A673 (cell line): Measurements from ENCODE around the gene CBX4. TPM values are rescaled to one million over a fixed set of nuclear protein-coding genes. Genes with fewer than 3 reads are reported as not detected.
A peak's percentile ranks its signal among the peaks of the same experiment; 100 is the strongest.

Experiments used
- BruUV-seq: library from RNA; stranded (reverse); fragments of 400-500 nt; replicated peaks from 2 replicates; lab custom pipeline; 2021; lab: Mats Ljungman, UMichigan
- CTCF ChIA-PET: fragments of 300-600 bp; sonication (Branson Sonifier 250); formaldehyde crosslinking; loops from one replicate; lab custom pipeline; 2022; ENCODE audit warnings: antibody characterized with exemption; lab: Charles Lee
- POLR2A ChIA-PET: fragments of 300-600 bp; sonication (Branson Sonifier 250); formaldehyde crosslinking; loops from one replicate; lab custom pipeline; 2022; ENCODE audit warnings: antibody characterized with exemption; ENCODE audit not compliant: low non-redundant PET; lab: Charles Lee
- DNase-seq: peaks from one replicate; pipeline ENCODE4 v3.0.0-alpha.2; 2015; ENCODE audit warnings: low spot score
- H3K27ac ChIP-seq: fragments of 200-600 bp; sonication (generic); 2 replicates; pipeline ENCODE4 v1.5.1; 2016; ENCODE audit warnings: mixed run types, low read depth, mild to moderate bottlenecking, mixed read lengths, antibody characterized with exemption, low read length; ENCODE audit not compliant: poor library complexity, severe bottlenecking
- H3K27me3 ChIP-seq: fragments of 200-600 bp; sonication (generic); replicated peaks from 2 replicates; pipeline ENCODE4 v1.6.1; 2017; ENCODE audit warnings: mixed run types, low read depth, mild to moderate bottlenecking, mixed read lengths, antibody characterized with exemption, low read length; ENCODE audit not compliant: insufficient read depth, poor library complexity
- H3K36me3 ChIP-seq: fragments of 200-600 bp; sonication (generic); 2 replicates; pipeline ENCODE4 v1.6.1; 2016; ENCODE audit warnings: mixed run types, mild to moderate bottlenecking, mixed read lengths, antibody characterized with exemption, low read length; ENCODE audit not compliant: insufficient read depth, poor library complexity, severe bottlenecking
- H3K4me1 ChIP-seq: fragments of 200-600 bp; sonication (generic); 2 replicates; pipeline ENCODE4 v1.6.1; 2017; ENCODE audit warnings: mixed run types, mild to moderate bottlenecking, mixed read lengths, antibody characterized with exemption, low read length; ENCODE audit not compliant: insufficient read depth, poor library complexity, severe bottlenecking
- H3K4me3 ChIP-seq: fragments of 200-600 bp; sonication (generic); 2 replicates; pipeline ENCODE4 v1.5.1; 2016; ENCODE audit warnings: low read depth, mixed run types, mild to moderate bottlenecking, mixed read lengths, low read length; ENCODE audit not compliant: poor library complexity, severe bottlenecking
- H3K9me3 ChIP-seq: fragments of 200-600 bp; sonication (generic); 2 replicates; pipeline ENCODE4 v1.6.1; 2016; ENCODE audit warnings: mixed run types, low read depth, mild to moderate bottlenecking, mixed read lengths, antibody characterized with exemption, low read length; ENCODE audit not compliant: poor library complexity, severe bottlenecking
- EZH2 ChIP-seq: fragments of 200-600 bp; sonication (generic); IDR thresholded peaks from 2 replicates; pipeline ENCODE4 v1.6.1; 2017; ENCODE audit warnings: borderline replicate concordance, low read depth, mild to moderate bottlenecking, mixed read lengths, antibody characterized with exemption, low read length; ENCODE audit not compliant: poor library complexity, severe bottlenecking
- intact Hi-C: fragments of 100-400 bp; cut with micrococcal nuclease; formaldehyde crosslinking; loops from one replicate; pipeline ENCODE4 v1.10.0; 2022; ENCODE audit not compliant: unreplicated experiment
- total RNA-seq: library from RNA; stranded (reverse); gene quantifications from 2 replicates; pipeline ENCODE4 v1.2.3, GENCODE V29; 2021
- TF ChIP-seq, protein P1 (sequence below): fragments of 300-800, 200-600 bp; sonication (generic); conservative IDR thresholded peaks from 2 replicates; pipeline ENCODE4 v1.5.1; 2017; ENCODE audit warnings: low read depth, mild to moderate bottlenecking, antibody characterized with exemption, low read length, moderate library complexity, mixed read lengths

Gene CBX4
- total RNA-seq, 1 experiment from 2014 or later: 42.6 TPM

DNA sequence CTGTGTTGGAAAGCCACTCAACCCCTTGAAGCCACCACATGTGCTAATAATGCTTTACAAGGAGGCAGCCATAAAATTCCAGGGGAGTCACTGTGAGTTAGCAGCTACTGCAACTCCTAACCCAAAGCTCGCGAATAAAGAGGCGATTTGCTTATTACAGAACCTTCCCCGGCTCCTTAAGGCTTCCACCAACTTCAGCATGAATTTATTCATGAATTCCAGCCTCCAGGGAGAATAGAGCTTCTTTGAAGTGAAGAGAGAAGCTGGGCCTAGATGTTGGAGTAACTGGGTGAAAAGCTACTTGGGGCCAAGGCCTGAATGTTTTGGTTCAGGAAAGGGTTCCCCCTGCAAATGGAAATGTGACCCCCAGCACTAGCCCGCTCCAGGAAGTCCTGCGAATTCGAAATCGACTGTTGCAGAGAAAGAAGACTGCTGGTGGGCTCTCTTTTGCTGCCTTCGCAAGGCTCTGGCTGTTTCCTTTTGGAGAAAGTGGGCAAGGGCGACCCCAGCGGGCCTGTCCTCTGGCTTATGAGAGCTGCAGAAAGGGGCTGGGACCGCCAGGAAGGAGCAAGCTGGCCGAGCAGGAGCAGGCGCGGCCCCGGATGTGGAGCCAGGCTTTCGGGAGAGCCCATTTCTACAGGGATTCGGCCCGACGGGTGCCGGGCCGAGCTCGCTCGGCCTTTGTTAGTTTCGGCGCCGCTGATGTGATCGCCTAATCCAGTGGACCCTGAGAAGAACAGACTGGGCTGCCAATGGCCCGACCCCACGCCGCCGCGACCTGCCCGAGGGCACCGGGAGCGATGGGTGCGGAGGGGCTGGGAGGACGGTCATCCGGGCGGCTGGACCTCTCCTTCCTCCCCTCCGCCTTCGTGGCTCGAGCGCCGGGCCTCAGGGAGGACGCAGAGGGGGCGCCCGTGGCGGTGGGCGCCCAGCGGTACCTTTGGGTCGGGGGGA, 50.0 kb downstream of the CBX4 start:
- intact Hi-C loops: no loop called here
- H3K27me3 ChIP-seq: peaks cover 22% of the 10 kb centered on the region
- no peak overlapping the region for H3K27ac ChIP-seq
- H3K9me3 ChIP-seq: no peaks in the 10 kb centered on the region
- H3K4me1 ChIP-seq: peaks cover 46% of the 10 kb centered on the region
- no peak overlapping the region for H3K4me3 ChIP-seq
- no TSS peak for BruUV-seq
- CTCF ChIA-PET: interaction anchor here (0.6 to 2.0 kb wide), 5 partner anchors 11 to 293 kb away, joined by 3 to 6 read pairs (median 3); partner anchors contain the start of gene CBX2
- peak; percentile 81 for DNase-seq
- TF ChIP-seq EZH2: no peak
- TF ChIP-seq, protein P1, sequence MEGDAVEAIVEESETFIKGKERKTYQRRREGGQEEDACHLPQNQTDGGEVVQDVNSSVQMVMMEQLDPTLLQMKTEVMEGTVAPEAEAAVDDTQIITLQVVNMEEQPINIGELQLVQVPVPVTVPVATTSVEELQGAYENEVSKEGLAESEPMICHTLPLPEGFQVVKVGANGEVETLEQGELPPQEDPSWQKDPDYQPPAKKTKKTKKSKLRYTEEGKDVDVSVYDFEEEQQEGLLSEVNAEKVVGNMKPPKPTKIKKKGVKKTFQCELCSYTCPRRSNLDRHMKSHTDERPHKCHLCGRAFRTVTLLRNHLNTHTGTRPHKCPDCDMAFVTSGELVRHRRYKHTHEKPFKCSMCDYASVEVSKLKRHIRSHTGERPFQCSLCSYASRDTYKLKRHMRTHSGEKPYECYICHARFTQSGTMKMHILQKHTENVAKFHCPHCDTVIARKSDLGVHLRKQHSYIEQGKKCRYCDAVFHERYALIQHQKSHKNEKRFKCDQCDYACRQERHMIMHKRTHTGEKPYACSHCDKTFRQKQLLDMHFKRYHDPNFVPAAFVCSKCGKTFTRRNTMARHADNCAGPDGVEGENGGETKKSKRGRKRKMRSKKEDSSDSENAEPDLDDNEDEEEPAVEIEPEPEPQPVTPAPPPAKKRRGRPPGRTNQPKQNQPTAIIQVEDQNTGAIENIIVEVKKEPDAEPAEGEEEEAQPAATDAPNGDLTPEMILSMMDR: no peak
- peaks cover 14% of the 10 kb centered on the region for H3K36me3 ChIP-seq
- POLR2A ChIA-PET: interaction anchor here (0.6 kb wide), 1 partner anchor 14 kb away, joined by 7 read pairs; no protein-coding TSS in a partner anchor

DNA sequence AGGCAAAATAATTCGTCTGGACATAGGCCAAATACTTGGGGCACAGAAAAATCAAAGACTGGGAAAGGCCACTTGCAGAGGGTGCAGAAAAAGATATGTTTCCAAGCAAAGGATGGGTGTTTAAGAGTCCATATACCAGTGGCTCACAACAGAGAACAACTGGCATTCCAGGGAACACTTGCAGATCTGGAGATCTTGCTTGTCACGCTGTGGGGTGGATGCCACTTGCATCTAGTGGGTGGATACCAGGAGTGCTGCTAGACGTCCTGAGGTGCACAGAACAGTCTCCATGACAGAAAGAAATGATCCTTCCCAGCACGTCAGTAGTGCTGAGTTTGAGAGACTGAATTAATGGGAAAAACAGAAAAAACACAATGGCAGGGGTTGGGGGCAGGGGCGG, 50.8 kb downstream of the CBX4 start:
- POLR2A ChIA-PET: no interaction called here
- H3K36me3 ChIP-seq: peaks cover 22% of the 10 kb centered on the region
- H3K27me3 ChIP-seq: peaks cover 22% of the 10 kb centered on the region
- no TSS peak for BruUV-seq
- no peak overlapping the region for H3K27ac ChIP-seq
- peaks cover 39% of the 10 kb centered on the region for H3K4me1 ChIP-seq
- CTCF ChIA-PET: interaction anchor here (2.0 kb wide), 1 partner anchor 127 kb away, joined by 6 read pairs; no protein-coding TSS in a partner anchor
- H3K4me3 ChIP-seq: no peak overlapping the region
- TF ChIP-seq, protein P1: no peak
- no peak for TF ChIP-seq EZH2
- no peak for DNase-seq
- H3K9me3 ChIP-seq: no peaks in the 10 kb centered on the region
- intact Hi-C loops: no loop called here

DNA sequence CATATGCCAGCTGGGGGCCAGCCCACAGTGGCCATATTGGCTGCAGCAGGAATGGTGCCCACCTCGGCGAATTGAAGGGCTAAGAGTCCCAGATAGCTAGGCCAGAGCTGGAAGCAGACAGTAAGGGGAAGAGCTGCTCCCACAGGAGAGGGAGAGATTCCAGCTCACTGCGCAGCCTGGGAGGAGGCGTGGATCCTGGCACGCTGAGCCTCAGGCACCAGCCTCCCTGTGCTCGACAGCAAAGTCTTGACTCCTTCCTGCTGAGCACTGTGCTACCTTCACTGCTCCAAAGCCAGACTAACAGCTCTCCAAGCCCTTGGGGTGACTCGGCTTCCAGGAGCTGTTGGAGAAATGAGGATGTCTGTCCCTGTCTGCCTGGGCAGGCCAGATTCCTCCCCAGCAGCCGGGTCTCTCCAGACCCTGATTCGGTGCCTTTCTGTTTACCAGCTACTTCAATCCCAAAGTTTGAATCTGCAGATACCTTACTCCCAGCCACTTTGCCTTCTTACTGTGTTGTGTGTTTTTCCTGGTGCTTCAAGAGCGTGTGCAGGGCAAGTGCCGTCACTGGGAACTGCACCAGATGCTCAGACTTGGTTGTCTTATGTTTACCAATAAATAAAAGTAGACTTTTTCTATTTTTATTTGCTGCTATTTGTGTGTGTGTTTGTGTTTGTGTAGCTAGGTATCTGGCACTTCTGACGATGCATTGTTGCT, 52.2 kb downstream of the CBX4 start:
- Histone ChIP-seq H3K27me3 (peaks cover 22% of the 10 kb centered on the region), H3K4me1 (peaks cover 28% of the 10 kb centered on the region), H3K27ac (no peak overlapping the region), H3K4me3 (no peak overlapping the region), H3K9me3 (no peaks in the 10 kb centered on the region), H3K36me3 (peaks cover 35% of the 10 kb centered on the region)
- CTCF ChIA-PET: interaction anchor here (0.5 kb wide), 1 partner anchor 58 kb away, joined by 3 read pairs; no protein-coding TSS in a partner anchor
- no peak for DNase-seq
- TF ChIP-seq EZH2: no peak
- TF ChIP-seq, protein P1: no peak
- POLR2A ChIA-PET: no interaction called here
- TSS peak; percentile 17 for BruUV-seq
- intact Hi-C loops: no loop called here
